ENCODE results near the gene HSF2BP. TPM values are rescaled to one million over a fixed set of nuclear protein-coding genes. Genes with fewer than 3 reads are reported as not detected.

HSF2BP gene
- total and polyA plus RNA-seq, 2 of the 8 experiments (the other 6 are each of a cell fraction or from before 2014, with no cell fraction given) = 0.51 to 0.93 TPM

- no peak overlapping the region for H2BK15ac ChIP-seq (ENCODE audit: low read length)
- CTCF ChIA-PET (ENCODE audit: partially characterized antibody) = interaction anchor here (0.6 to 3.1 kb wide), 2 partner anchors 9 kb away, joined by 4 to 34 read pairs; no protein-coding TSS in a partner anchor
- no peaks in the 10 kb centered on the region; a peak in 1 of 7 replicates for H3K4me1 ChIP-seq (replicated peaks in 1 of 4; ENCODE audit: control insufficient read depth in 3 of 4, insufficient read depth in 4 of 4, low read length in 3 of 4)
- no peak overlapping the region for H2AFZ ChIP-seq (ENCODE audit: low read length)
- H2BK5ac ChIP-seq (ENCODE audit: low read depth, low read length) = no peak overlapping the region
- 74% methylated on average over 5 of the region's 5 CpGs; no CpG with 5 or more reads in 1 of the 2 experiments for WGBS, 2 experiments (ENCODE audit: extremely low coverage in 1 of 2, insufficient coverage in 1 of 2, insufficient read length in 1 of 2, insufficient replicate concordance in 2 of 2, low coverage in 1 of 2, low lambda C conversion rate in 2 of 2, missing lambda C conversion rate in 1 of 2)
- H3K9me3 ChIP-seq (ENCODE audit: insufficient read depth in 2 of 2, low read depth in 1 of 2, low read length in 1 of 2) = no peaks in the 10 kb centered on the region
- FAIRE-seq (no peak), DNase-seq (ENCODE audit: low read depth in 1 of 2, low spot score in 2 of 2) (no peak)
- H4K8ac ChIP-seq (ENCODE audit: extremely low read depth, insufficient read depth, low read length) = no peak overlapping the region
- no peak overlapping the region for H2BK12ac ChIP-seq (ENCODE audit: low read depth, low read length)
- no peak overlapping the region for H2BK120ac ChIP-seq (replicated peaks; ENCODE audit: low read depth, low read length)
- H3K23me2 ChIP-seq (ENCODE audit: low read depth, low read length) = peaks cover 19% of the 10 kb centered on the region; the same call in 1 of the 2 replicates
- peaks cover 0 to 15% of the 10 kb centered on the region in 2 experiments for H4K20me1 ChIP-seq (replicated peaks in 1 of 2; ENCODE audit: control insufficient read depth in 1 of 2, insufficient read depth in 2 of 2, low read length in 2 of 2)
- no peak overlapping the region for H3K18ac ChIP-seq (ENCODE audit: extremely low read depth, low read length)
- H4K91ac ChIP-seq (replicated peaks; ENCODE audit: insufficient read length, low read length) = no peak overlapping the region
- peaks cover 10% of the 10 kb centered on the region for H3K79me1 ChIP-seq (ENCODE audit: low read depth, low read length)
- H2AK5ac ChIP-seq (ENCODE audit: low read depth, low read length) = no peak overlapping the region
- no peak overlapping the region for H3K9ac ChIP-seq (replicated peaks in 1 of 4; ENCODE audit: extremely low read depth in 1 of 4, low read depth in 3 of 4, low read length in 3 of 4)
- no peak overlapping the region for H3K23ac ChIP-seq (ENCODE audit: insufficient read length)
- H3K4me3 ChIP-seq (ENCODE audit: extremely low read depth in 1 of 4, insufficient read depth in 2 of 4, low read depth in 3 of 4, low read length in 4 of 4) = no peak overlapping the region
- no peaks in the 10 kb centered on the region for H3K27me3 ChIP-seq (replicated peaks in 1 of 4; ENCODE audit: control insufficient read depth in 3 of 4, extremely low read depth in 1 of 4, insufficient read depth in 3 of 4, low read length in 3 of 4)
- H3K4me2 ChIP-seq (ENCODE audit: insufficient read depth in 1 of 2, low read depth in 2 of 2, low read length in 2 of 2) = no peak overlapping the region
- no peak overlapping the region for H3K56ac ChIP-seq (replicated peaks; ENCODE audit: insufficient read length, low read depth, low read length)
- POLR2A ChIA-PET (ENCODE audit: partially characterized antibody) = no interaction called here
- peaks cover 0 to 3% (median 0%) of the 10 kb centered on the region in 4 experiments; a peak in 1 of 8 replicates for H3K36me3 ChIP-seq (ENCODE audit: control insufficient read depth in 2 of 4, insufficient read depth in 4 of 4, low read length in 3 of 4)
- no peak overlapping the region for H4K5ac ChIP-seq (ENCODE audit: insufficient read length, low read depth, low read length)
- no peaks in the 10 kb centered on the region for H3K79me2 ChIP-seq (ENCODE audit: control insufficient read depth in 1 of 2, insufficient read depth in 2 of 2, low read length in 2 of 2)
- no peak overlapping the region for H3K14ac ChIP-seq (ENCODE audit: insufficient read length)
- no peak overlapping the region for H3K27ac ChIP-seq (ENCODE audit: low read depth, low read length)
- H3K4ac ChIP-seq (replicated peaks; ENCODE audit: insufficient read length, low read depth, low read length) = no peak overlapping the region
- no peak overlapping the region for H2BK20ac ChIP-seq (ENCODE audit: low read length)
- no peak for TF ChIP-seq POLR2A (IDR thresholded peaks at IDR 0.05; ENCODE audit: control extremely low read depth in 1 of 2, low read depth in 2 of 2, low read length in 2 of 2)
- TF ChIP-seq TAF7 (optimal IDR thresholded peaks at IDR 0.05; ENCODE audit: borderline replicate concordance, low read depth, low read length) = no peak
- TF ChIP-seq NRF1 (IDR thresholded peaks at IDR 0.05; ENCODE audit: low read depth, low read length) = no peak
- TF ChIP-seq SRF (IDR thresholded peaks at IDR 0.05; ENCODE audit: low read depth, low read length) = no peak
Measured at GRCh38 chr21:43603233-43603626, 56.1 kb downstream of the HSF2BP start.
